Measurements from ENCODE around the gene CCSER1. TPM values are rescaled to one million over a fixed set of nuclear protein-coding genes. Genes with fewer than 3 reads are reported as not detected.
A peak's percentile ranks its signal among the peaks of the same experiment; 100 is the strongest.

CCSER1 gene
- total and polyA plus RNA-seq, 2 experiments from 2014 or later: 2.9 to 3.4 TPM

DNA sequence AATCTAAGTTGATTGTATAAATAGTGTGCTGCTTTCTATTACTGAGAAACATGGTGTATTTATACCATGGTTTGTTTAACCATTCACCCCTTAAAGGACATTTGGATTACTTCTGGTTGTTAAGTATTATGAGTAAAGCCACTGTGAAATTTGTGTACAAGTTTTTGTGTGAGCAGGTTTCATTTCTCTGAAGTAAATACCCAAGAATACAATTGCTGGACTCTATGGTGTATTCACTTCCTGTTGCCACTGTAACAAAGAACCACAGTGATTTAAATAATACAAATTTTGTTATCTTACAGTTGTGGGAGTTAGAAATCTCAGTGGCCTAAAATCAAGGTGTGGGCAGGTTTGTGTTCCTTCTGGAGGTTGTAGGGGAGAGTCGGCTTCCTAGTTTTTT lies 869.6 kb downstream of the CCSER1 start (continued):
- TF ChIP-seq, protein P1, sequence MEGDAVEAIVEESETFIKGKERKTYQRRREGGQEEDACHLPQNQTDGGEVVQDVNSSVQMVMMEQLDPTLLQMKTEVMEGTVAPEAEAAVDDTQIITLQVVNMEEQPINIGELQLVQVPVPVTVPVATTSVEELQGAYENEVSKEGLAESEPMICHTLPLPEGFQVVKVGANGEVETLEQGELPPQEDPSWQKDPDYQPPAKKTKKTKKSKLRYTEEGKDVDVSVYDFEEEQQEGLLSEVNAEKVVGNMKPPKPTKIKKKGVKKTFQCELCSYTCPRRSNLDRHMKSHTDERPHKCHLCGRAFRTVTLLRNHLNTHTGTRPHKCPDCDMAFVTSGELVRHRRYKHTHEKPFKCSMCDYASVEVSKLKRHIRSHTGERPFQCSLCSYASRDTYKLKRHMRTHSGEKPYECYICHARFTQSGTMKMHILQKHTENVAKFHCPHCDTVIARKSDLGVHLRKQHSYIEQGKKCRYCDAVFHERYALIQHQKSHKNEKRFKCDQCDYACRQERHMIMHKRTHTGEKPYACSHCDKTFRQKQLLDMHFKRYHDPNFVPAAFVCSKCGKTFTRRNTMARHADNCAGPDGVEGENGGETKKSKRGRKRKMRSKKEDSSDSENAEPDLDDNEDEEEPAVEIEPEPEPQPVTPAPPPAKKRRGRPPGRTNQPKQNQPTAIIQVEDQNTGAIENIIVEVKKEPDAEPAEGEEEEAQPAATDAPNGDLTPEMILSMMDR (conservative IDR thresholded peaks at IDR 0.05; ENCODE audit: low read depth in 2 of 2): no peak

DNA sequence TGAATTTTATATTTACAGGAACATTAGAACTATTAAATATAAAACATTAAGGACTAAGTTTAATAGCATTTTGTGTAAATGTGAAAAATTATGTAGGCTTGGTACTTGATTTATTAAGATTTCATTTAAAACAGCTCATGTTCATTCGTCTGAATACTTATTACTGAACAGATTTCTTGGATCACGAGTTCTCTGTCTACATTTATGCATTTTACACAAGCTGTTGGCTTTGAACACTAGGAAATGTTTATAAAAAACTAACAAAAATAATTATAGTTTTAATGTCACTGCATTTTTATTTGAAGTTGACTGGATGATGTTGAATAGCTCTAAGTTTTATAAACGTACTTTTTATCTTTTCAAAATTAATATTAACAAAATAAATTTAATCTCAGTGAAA lies 888.7 kb downstream of the CCSER1 start:
- no peak for ATAC-seq
- peaks cover 2% of the 10 kb centered on the region for H3K27me3 Mint-ChIP-seq (ENCODE audit: insufficient read depth, low read depth, poor library complexity)

DNA sequence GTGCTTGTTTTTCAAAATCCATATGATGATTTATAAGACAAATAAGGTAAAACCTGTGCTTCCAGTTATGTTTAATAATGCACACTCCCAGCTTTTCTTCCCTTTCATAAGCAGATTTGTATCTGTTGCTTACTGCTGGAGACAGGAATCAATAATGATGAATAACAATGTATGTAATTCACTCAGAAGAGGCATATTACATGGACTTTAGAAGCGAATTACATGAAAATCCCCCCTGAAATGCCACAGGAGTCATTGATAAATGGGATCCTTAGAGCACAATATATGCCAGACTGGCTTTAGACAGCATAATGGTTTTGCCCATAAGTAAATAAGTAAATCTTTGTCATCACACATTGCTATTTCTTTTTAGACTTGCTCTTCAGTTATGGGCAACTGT lies 892.3 kb downstream of the CCSER1 start:
- Histone ChIP-seq H4K20me1 (replicated peaks; ENCODE audit: insufficient read depth) (no peaks in the 10 kb centered on the region), H3K9me2 (ENCODE audit: insufficient read depth) (no peaks in the 10 kb centered on the region), H3K36me3 (ENCODE audit: insufficient read depth) (no peaks in the 10 kb centered on the region), H3K4me3 (no peak overlapping the region), H3K27ac (ENCODE audit: low read depth) (no peak overlapping the region), H3K4me2 (no peak overlapping the region), H2AFZ (no peak overlapping the region), H3F3A (replicated peaks; ENCODE audit: low read depth) (no peaks in the 10 kb centered on the region), H3K4me1 (ENCODE audit: insufficient read depth) (peaks cover 15% of the 10 kb centered on the region), H3K27me3 (ENCODE audit: insufficient read depth) (no peaks in the 10 kb centered on the region), H3K79me2 (replicated peaks; ENCODE audit: insufficient read depth) (no peaks in the 10 kb centered on the region)
- no peak overlapping the region for H3K4me3 Mint-ChIP-seq
- DNase-seq (ENCODE audit: low spot score) (no peak), ATAC-seq (no peak)
- H3K4me1 Mint-ChIP-seq: peaks cover 19% of the 10 kb centered on the region
- no peaks in the 10 kb centered on the region for H3K9me3 Mint-ChIP-seq
- peaks cover 2% of the 10 kb centered on the region for H3K27me3 Mint-ChIP-seq (ENCODE audit: insufficient read depth, low read depth, poor library complexity)
- peak overlapping the region; percentile 46; the same call in 1 of the 2 replicates for H3K27ac Mint-ChIP-seq
- 0 out of 3 replicates have a peak, but pooled peaks cover 2% of the 10 kb centered on the region for H3K36me3 Mint-ChIP-seq (ENCODE audit: low read depth)
- TF ChIP-seq ZNF331 (CRISPR knock-in tag; IDR thresholded peaks at IDR 0.05; ENCODE audit: low read depth) (no peak), POLR2AphosphoS5 (IDR thresholded peaks at IDR 0.05; ENCODE audit: low read depth) (no peak), EZH2phosphoT487 (IDR thresholded peaks at IDR 0.05; ENCODE audit: unreplicated experiment) (no peak), CREB1 (CRISPR knock-in tag; IDR thresholded peaks at IDR 0.05; ENCODE audit: low read depth) (no peak), STAT1 (IDR thresholded peaks at IDR 0.05; ENCODE audit: unreplicated experiment) (no peak), ZNF114 (CRISPR knock-in tag; IDR thresholded peaks at IDR 0.05) (no peak)
- TF ChIP-seq, protein P1 (conservative IDR thresholded peaks at IDR 0.05; ENCODE audit: low read depth in 2 of 2): no peak
- TF ChIP-seq, protein P2, sequence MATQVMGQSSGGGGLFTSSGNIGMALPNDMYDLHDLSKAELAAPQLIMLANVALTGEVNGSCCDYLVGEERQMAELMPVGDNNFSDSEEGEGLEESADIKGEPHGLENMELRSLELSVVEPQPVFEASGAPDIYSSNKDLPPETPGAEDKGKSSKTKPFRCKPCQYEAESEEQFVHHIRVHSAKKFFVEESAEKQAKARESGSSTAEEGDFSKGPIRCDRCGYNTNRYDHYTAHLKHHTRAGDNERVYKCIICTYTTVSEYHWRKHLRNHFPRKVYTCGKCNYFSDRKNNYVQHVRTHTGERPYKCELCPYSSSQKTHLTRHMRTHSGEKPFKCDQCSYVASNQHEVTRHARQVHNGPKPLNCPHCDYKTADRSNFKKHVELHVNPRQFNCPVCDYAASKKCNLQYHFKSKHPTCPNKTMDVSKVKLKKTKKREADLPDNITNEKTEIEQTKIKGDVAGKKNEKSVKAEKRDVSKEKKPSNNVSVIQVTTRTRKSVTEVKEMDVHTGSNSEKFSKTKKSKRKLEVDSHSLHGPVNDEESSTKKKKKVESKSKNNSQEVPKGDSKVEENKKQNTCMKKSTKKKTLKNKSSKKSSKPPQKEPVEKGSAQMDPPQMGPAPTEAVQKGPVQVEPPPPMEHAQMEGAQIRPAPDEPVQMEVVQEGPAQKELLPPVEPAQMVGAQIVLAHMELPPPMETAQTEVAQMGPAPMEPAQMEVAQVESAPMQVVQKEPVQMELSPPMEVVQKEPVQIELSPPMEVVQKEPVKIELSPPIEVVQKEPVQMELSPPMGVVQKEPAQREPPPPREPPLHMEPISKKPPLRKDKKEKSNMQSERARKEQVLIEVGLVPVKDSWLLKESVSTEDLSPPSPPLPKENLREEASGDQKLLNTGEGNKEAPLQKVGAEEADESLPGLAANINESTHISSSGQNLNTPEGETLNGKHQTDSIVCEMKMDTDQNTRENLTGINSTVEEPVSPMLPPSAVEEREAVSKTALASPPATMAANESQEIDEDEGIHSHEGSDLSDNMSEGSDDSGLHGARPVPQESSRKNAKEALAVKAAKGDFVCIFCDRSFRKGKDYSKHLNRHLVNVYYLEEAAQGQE (IDR thresholded peaks at IDR 0.05; ENCODE audit: unreplicated experiment): no peak

More for the DNA sequence above, 888.7 kb downstream of the CCSER1 start:
- Histone ChIP-seq H3F3A (replicated peaks; ENCODE audit: low read depth) (no peaks in the 10 kb centered on the region), H3K79me2 (replicated peaks; ENCODE audit: insufficient read depth) (no peaks in the 10 kb centered on the region), H3K4me1 (ENCODE audit: insufficient read depth) (peaks cover 15% of the 10 kb centered on the region), H2AFZ (no peak overlapping the region), H4K20me1 (replicated peaks; ENCODE audit: insufficient read depth) (no peaks in the 10 kb centered on the region), H3K4me2 (no peak overlapping the region), H3K36me3 (ENCODE audit: insufficient read depth) (no peaks in the 10 kb centered on the region), H3K27me3 (ENCODE audit: insufficient read depth) (no peaks in the 10 kb centered on the region), H3K9me2 (ENCODE audit: insufficient read depth) (no peaks in the 10 kb centered on the region), H3K4me3 (no peak overlapping the region), H3K27ac (ENCODE audit: low read depth) (no peak overlapping the region)
- no peak overlapping the region for H3K27ac Mint-ChIP-seq
- DNase-seq (ENCODE audit: low spot score): no peak
- H3K36me3 Mint-ChIP-seq (ENCODE audit: low read depth): no peaks in the 10 kb centered on the region
- TF ChIP-seq POLR2AphosphoS5 (IDR thresholded peaks at IDR 0.05; ENCODE audit: low read depth): no peak
- no peak overlapping the region for H3K4me3 Mint-ChIP-seq
- peaks cover 19% of the 10 kb centered on the region for H3K4me1 Mint-ChIP-seq
- H3K9me3 Mint-ChIP-seq: no peaks in the 10 kb centered on the region
